ENCODE data around the gene IL17RA.

IL17RA gene

GRCh38 chr22:17105143-17106129 is 20.6 kb downstream of the IL17RA start:
- in situ Hi-C loops (cut with MboI; ENCODE audit: low sequenced_read_pairs) = no loop called here

- in situ Hi-C loops (cut with MboI; ENCODE audit: low sequenced_read_pairs) = no loop called here
Observed at GRCh38 chr22:17106161-17106784, 21.5 kb downstream of the IL17RA start.

GRCh38 chr22:17106785-17107546 is 22.2 kb downstream of the IL17RA start:
- in situ Hi-C loops (cut with MboI; ENCODE audit: low sequenced_read_pairs) = no loop called here

GRCh38 chr22:17107547-17107810 is 22.7 kb downstream of the IL17RA start:
- in situ Hi-C loops (cut with MboI; ENCODE audit: low sequenced_read_pairs) = no loop called here

GRCh38 chr22:17108256-17109112 is 23.7 kb downstream of the IL17RA start:
- in situ Hi-C loops (cut with MboI; ENCODE audit: low sequenced_read_pairs) = no loop called here

GRCh38 chr22:17109113-17109865 is 24.5 kb downstream of the IL17RA start:
- in situ Hi-C loops (cut with MboI; ENCODE audit: low sequenced_read_pairs) = no loop called here

GRCh38 chr22:17109976-17110375 is 25.2 kb downstream of the IL17RA start:
- in situ Hi-C loops (cut with MboI; ENCODE audit: low sequenced_read_pairs) = no loop called here

GRCh38 chr22:17110791-17111550 is 26.2 kb downstream of the IL17RA start:
- in situ Hi-C loops (cut with MboI; ENCODE audit: low sequenced_read_pairs) = no loop called here

GRCh38 chr22:17112491-17113042 is 27.8 kb downstream of the IL17RA start:
- in situ Hi-C loops (cut with MboI; ENCODE audit: low sequenced_read_pairs) = no loop called here

- in situ Hi-C loops (cut with MboI; ENCODE audit: low sequenced_read_pairs) = no loop called here
Observed at GRCh38 chr22:17113600-17113999, 28.8 kb downstream of the IL17RA start.

- in situ Hi-C loops (cut with MboI; ENCODE audit: low sequenced_read_pairs) = no loop called here
Observed at GRCh38 chr22:17114173-17114897, 29.5 kb downstream of the IL17RA start.

- in situ Hi-C loops (cut with MboI; ENCODE audit: low sequenced_read_pairs) = no loop called here
Observed at GRCh38 chr22:17114898-17115235, 30.1 kb downstream of the IL17RA start.

GRCh38 chr22:17115236-17115635 is 30.4 kb downstream of the IL17RA start:
- in situ Hi-C loops (cut with MboI; ENCODE audit: low sequenced_read_pairs) = no loop called here

GRCh38 chr22:17115945-17116565 is 31.3 kb downstream of the IL17RA start:
- in situ Hi-C loops (cut with MboI; ENCODE audit: low sequenced_read_pairs) = no loop called here

- in situ Hi-C loops (cut with MboI; ENCODE audit: low sequenced_read_pairs) = no loop called here
Observed at GRCh38 chr22:17116572-17117330, 32.0 kb downstream of the IL17RA start.

GRCh38 chr22:17117400-17117799 is 32.6 kb downstream of the IL17RA start:
- in situ Hi-C loops (cut with MboI; ENCODE audit: low sequenced_read_pairs) = no loop called here

GRCh38 chr22:17117890-17118289 is 33.1 kb downstream of the IL17RA start:
- in situ Hi-C loops (cut with MboI; ENCODE audit: low sequenced_read_pairs) = no loop called here
